HUES6 (cell line): ENCODE measurements around the gene B3GNT3.

Source experiments
- H3K27ac ChIP-seq: 2 replicates; pipeline ENCODE4 v1.7.0; 2013; ENCODE audit warnings: low read depth, mild to moderate bottlenecking, low read length, inconsistent platforms
- H3K27me3 ChIP-seq: 2 replicates; pipeline ENCODE4 v1.6.1; 2013; ENCODE audit warnings: low read length; ENCODE audit not compliant: control insufficient read depth, insufficient read depth
- H3K36me3 ChIP-seq: 2 replicates; pipeline ENCODE4 v1.6.1; 2013; ENCODE audit warnings: low read length; ENCODE audit not compliant: control insufficient read depth, insufficient read depth
- H3K4me1 ChIP-seq: 2 replicates; pipeline ENCODE4 v1.6.1; 2013; ENCODE audit warnings: low read length; ENCODE audit not compliant: control insufficient read depth, insufficient read depth
- H3K4me3 ChIP-seq: 2 replicates; pipeline ENCODE4 v1.5.1; 2013; ENCODE audit warnings: low read depth, low read length
- H3K9ac ChIP-seq: one replicate; pipeline ENCODE4 v1.6.1; 2013; ENCODE audit warnings: mild to moderate bottlenecking, low read length
- H3K9me3 ChIP-seq: 2 replicates; pipeline ENCODE4 v1.6.1; 2013; ENCODE audit warnings: low read depth, low read length; ENCODE audit not compliant: control insufficient read depth, insufficient read depth

B3GNT3 gene

DNA sequence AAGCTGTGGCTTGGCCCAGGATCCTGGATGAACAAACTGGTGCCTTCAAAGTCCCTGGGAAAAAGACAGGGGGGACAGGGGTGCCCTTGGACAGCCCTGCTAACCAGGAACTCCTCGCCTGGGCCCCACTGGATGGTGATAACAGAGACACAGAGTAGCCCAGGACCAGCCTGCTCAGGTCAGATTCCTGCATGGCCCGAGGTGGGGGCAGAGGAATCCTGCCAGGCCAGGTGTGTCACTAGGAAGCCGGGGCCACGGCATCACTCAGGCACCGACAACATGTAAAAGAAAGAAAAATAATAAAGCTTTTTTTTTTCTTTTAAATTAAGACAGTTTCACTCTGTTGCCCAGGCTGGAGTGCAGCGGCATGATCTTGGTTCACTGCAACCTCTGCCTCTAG, 59.1 kb downstream of the B3GNT3 start:
- H3K9ac ChIP-seq = no peak overlapping the region

DNA sequence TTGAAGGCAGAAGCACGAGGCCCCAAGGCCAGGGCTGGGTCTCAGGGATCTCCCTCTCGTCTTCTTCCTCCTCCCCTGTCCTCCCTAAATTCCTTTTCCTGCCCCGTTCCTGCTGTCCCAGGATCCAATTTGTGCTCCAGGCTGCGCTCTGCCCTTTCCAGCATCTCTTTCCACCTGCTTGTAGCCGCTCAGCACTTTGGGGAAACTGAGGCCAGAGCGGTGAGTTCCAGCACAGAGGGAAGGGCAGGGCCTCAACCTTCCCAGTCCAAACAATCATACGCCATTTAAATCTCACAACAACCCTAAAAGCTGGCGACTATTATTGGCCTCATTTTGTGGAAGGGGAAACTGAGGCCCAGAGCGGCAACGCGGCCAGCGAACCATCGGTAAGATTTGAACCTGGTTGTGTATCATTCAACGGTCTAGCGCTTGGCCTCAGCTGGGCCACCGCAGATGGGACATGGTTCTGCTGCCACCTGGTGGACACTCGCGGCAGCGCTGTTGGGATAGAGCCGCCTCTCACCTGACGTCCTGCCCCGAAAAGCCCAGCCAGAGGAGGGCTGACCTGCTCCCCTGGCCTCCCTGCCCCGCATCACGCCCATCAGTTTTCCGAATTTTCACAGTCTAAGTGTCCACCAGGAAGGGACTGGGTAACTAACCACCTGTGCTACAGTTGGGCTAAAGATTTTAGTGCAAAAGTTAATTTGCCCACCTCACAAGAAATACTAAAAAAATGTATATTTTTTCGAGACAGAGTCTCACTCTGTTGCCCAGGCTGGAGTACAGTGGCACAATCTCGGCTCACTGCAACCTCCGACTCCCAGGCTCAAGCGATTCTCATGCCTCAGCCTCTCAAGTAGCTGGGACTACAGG, 60.6 kb downstream of the B3GNT3 start:
- H3K4me3 ChIP-seq = no peak overlapping the region
- no peak overlapping the region for H3K9ac ChIP-seq
- no peaks in the 10 kb centered on the region for H3K9me3 ChIP-seq
- no peaks in the 10 kb centered on the region for H3K27me3 ChIP-seq
- peaks cover 1% of the 10 kb centered on the region; the same call in 1 of the 2 replicates for H3K4me1 ChIP-seq
- H3K36me3 ChIP-seq = peaks cover 6% of the 10 kb centered on the region
- H3K27ac ChIP-seq = no peak overlapping the region

More for the DNA sequence above, 59.1 kb downstream of the B3GNT3 start:
- Histone ChIP-seq H3K36me3 (no peaks in the 10 kb centered on the region), H3K9me3 (no peaks in the 10 kb centered on the region), H3K4me3 (no peak overlapping the region), H3K27me3 (no peaks in the 10 kb centered on the region), H3K4me1 (peaks cover 4% of the 10 kb centered on the region; the same call in 1 of the 2 replicates), H3K27ac (no peak overlapping the region)

DNA sequence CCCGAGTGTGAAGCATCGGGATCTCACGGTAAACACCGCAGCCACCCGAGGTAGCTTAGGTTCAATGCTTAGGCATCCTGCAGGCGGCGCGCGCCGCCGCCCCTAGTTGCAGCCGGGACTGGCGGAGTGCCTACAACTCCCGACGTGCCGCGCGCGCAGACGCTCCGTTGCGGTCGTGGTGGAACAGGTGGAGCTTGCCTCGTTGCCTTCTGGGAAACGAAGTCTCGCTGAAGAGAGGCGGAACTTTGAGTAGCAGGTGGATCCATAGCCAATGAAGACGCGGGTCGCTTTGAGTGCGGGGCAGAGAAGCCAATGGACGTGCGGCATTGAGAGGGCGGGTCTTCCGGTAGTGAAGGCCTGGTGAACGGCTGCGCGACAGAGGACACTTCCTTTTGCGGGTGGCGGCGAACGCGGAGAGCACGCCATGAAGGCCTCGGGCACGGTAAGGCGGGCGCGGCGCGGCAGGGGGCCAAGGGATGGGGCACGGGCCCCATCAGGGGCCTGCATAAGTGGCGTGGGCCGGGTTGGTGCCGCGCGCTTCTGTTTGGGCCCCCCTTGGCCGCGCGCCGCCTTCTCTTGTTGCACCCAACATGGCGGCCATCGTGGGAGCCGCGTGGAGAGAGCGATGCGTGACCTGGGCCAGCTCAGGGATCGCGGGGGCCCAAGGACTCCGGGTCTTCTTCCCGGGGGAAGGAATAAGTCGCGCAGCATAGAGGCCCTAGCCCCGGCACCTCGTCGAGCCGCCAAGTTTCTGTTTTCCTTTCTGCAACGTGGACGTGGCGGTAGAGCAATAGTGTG, 64.8 kb downstream of the B3GNT3 start, which contains the start of gene RPL18A:
RPL18A (plus strand) TSS at position 378 of the 798 bp plus-strand sequence; CDS start at position 425, 47 bp downstream.
- H3K4me3 ChIP-seq = peak within 1 kb of the TSS; percentile 99
- peaks cover 4% of the 10 kb centered on the region; the same call in 1 of the 2 replicates for H3K4me1 ChIP-seq
- H3K27ac ChIP-seq = peak within 1 kb of the TSS; percentile 93

DNA sequence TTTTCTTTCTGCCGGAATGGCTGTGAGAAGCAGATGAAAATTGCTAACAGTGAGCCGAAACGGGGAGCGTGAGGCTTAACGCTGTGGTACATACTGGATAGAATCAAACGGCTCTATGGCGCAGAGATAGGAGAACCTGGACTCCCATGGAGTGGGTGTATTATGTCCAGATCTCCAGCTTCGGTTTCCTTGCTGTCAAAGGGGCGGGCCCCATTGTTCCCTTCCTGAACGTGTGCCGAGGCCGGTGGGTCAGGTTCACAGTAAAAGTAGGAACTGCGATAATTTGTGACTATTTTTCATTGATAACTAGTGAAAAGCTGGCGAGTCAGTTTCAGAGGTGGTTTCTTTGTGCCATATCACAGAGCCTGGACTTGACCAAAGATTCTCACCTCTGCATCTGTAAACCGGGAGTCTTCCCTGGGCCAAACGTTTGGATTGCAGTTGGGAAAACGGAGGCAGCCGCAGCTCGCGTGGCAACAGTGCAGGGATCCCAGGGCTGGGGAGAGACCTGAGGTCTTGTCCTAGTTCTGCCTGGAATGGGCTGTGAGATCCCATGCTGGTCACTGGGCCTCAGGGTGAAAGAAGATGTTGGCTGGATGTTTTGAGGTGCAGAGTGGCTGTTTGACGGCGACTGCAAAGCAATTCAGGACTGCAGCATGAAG, 65.5 kb downstream of the B3GNT3 start:
- Histone ChIP-seq H3K27me3 (no peaks in the 10 kb centered on the region), H3K4me3 (peak overlapping the region; percentile 99), H3K27ac (peak overlapping the region; percentile 93), H3K36me3 (peaks cover 51% of the 10 kb centered on the region), H3K4me1 (peaks cover 4% of the 10 kb centered on the region; the same call in 1 of the 2 replicates), H3K9me3 (no peaks in the 10 kb centered on the region), H3K9ac (peak overlapping the region; percentile 99)

More for the DNA sequence above, 64.8 kb downstream of the B3GNT3 start, which contains the start of gene RPL18A:
- Histone ChIP-seq H3K9me3 (no peaks in the 10 kb centered on the region), H3K27me3 (no peaks in the 10 kb centered on the region), H3K36me3 (peaks cover 48% of the 10 kb centered on the region), H3K9ac (peak within 1 kb of the TSS; percentile 99)

DNA sequence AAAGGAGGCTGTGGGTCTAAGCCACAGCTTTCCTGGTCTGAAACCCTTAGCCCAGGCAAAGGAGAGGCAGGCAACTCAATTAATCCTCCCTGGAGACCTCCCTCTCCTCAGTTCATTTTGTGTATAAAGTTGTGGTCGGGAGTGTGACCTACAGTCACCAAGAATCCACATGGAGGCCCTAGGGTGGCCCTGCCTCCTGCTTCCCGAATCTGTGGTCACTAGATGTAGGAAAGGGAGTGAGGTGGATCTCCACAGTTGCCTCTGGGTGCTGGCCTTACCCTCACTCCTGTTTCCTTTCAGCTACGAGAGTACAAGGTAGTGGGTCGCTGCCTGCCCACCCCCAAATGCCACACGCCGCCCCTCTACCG, 66.0 kb downstream of the B3GNT3 start:
- Histone ChIP-seq H3K4me3 (peak overlapping the region; percentile 99), H3K4me1 (peaks cover 4% of the 10 kb centered on the region; the same call in 1 of the 2 replicates), H3K27me3 (no peaks in the 10 kb centered on the region), H3K27ac (peak overlapping the region; percentile 93), H3K9ac (peak overlapping the region; percentile 99), H3K36me3 (peaks cover 51% of the 10 kb centered on the region), H3K9me3 (no peaks in the 10 kb centered on the region)

DNA sequence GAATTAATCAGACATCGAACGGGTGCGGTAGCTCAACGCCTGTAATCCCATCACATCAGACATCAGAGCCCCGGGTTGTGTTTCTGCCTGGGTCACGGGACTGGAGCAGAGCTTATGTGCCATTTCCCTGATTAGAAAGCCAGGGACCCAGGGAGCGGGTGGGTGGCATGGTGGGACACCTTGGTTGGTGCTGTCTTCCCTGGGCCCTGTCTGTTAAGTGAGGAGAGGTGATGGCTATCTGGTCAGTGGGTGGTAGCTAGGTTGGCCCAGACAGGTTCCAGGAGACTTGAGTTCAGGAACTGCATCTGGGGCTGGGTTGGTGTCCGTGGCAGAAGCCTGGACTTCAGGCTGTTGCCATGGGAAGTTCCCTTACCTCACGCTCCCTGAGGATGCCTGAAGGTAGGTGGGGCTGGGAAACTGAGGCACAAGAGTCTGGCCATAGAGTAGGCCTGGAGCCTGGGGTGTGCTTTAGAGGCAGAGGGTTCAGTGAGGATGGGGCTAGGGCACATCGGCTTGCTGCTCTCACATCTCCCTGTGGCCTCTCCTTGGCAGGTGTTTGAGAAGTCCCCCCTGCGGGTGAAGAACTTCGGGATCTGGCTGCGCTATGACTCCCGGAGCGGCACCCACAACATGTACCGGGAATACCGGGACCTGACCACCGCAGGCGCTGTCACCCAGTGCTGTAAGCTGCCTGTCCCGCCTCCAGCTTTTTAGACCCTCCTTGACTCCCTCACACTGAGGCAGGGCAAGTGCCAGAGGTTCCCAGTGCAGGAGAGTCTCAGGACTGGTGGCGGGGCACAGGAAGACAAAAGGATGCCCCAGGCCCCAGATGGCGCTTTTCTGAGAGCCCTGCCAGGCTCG, 66.8 kb downstream of the B3GNT3 start:
- Histone ChIP-seq H3K4me1 (peaks cover 4% of the 10 kb centered on the region; the same call in 1 of the 2 replicates), H3K9me3 (no peaks in the 10 kb centered on the region), H3K9ac (peak overlapping the region; percentile 99), H3K27ac (peak overlapping the region; percentile 93; the same call in 1 of the 2 replicates), H3K36me3 (peaks cover 51% of the 10 kb centered on the region), H3K4me3 (peak overlapping the region; percentile 99), H3K27me3 (no peaks in the 10 kb centered on the region)

DNA sequence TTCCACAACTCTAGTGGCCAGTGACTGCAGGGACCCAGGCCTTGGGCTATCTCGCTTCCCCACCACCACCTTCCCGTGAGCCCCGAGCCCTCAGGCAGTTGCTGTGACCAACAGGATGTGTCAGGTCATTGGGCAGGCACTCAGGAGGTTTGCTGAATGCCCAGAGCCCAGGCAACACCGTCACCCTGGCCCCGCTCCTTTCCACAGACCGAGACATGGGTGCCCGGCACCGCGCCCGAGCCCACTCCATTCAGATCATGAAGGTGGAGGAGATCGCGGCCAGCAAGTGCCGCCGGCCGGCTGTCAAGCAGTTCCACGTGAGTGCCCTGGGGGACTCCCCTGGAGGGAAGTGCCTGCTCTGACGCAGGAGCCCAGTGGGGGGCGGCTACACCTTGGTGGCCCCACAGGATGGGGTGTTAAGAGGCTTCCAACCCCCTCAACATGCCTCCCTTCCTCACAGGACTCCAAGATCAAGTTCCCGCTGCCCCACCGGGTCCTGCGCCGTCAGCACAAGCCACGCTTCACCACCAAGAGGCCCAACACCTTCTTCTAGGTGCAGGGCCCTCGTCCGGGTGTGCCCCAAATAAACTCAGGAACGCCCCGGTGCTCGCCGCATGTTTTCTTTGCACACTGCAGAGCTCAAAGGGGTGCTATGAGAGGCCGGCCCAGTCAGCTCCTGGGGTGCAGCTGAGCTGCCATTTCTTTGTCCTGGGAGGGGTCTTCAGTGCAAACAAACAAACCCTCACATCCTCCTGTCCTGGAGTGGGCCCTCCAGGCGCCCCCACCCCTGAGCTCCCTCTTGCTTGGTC, 68.0 kb downstream of the B3GNT3 start:
- H3K27ac ChIP-seq = no peak overlapping the region
- H3K36me3 ChIP-seq = peaks cover 51% of the 10 kb centered on the region
- no peak overlapping the region for H3K9ac ChIP-seq
- no peaks in the 10 kb centered on the region for H3K27me3 ChIP-seq
- no peaks in the 10 kb centered on the region for H3K9me3 ChIP-seq
- no peak overlapping the region for H3K4me3 ChIP-seq
- peaks cover 4% of the 10 kb centered on the region; the same call in 1 of the 2 replicates for H3K4me1 ChIP-seq
